Type B pancreatic cell (in vitro differentiated cells): ENCODE data around the gene MEX3D. TPM values are rescaled to one million over a fixed set of nuclear protein-coding genes. Genes with fewer than 3 reads are reported as not detected.

Experiments
- DNase-seq: peaks from one replicate; pipeline ENCODE4 v3.0.0; 2021; ENCODE audit warnings: mixed read lengths; ENCODE audit not compliant: unreplicated experiment; ENCODE audit errors: extremely low spot score
- H3K27ac Mint-ChIP-seq: 2 replicates; pipeline ENCODE4 v1.8.0; 2021; ENCODE audit warnings: mild to moderate bottlenecking, mixed read lengths
- H3K27me3 Mint-ChIP-seq: 2 replicates; pipeline ENCODE4 v1.8.0; 2021; ENCODE audit warnings: mixed read lengths
- H3K36me3 Mint-ChIP-seq: 2 replicates; pipeline ENCODE4 v1.8.0; 2021; ENCODE audit warnings: mixed read lengths
- H3K4me1 Mint-ChIP-seq: one replicate; pipeline ENCODE4 v1.8.0; 2021; ENCODE audit warnings: mixed read lengths; ENCODE audit not compliant: unreplicated experiment
- H3K4me3 Mint-ChIP-seq: 2 replicates; pipeline ENCODE4 v1.8.0; 2021; ENCODE audit warnings: mild to moderate bottlenecking, mixed read lengths
- H3K9me3 Mint-ChIP-seq: 2 replicates; pipeline ENCODE4 v1.8.0; 2021; ENCODE audit warnings: mixed read lengths
- CTCF ChIP-seq: fragments of 200-600 bp; sonication (generic); conservative IDR thresholded peaks from 2 replicates; pipeline ENCODE4 v1.5.0; 2021; ENCODE audit warnings: antibody characterized with exemption, mild to moderate bottlenecking
- total RNA-seq: library from RNA; stranded (reverse); gene quantifications from 2 replicates; pipeline ENCODE4 v1.2.1, GENCODE V29; 2021; ENCODE audit warnings: low replicate concordance

The MEX3D gene
- total RNA-seq, 1 donor from 2014 or later, result 82.0 TPM

GRCh38 chr19:1601613-1602064 is 33.5 kb upstream of the MEX3D start:
- Mint-ChIP-seq H3K27ac (peak overlapping the region; percentile 23), H3K9me3 (no peaks in the 10 kb centered on the region), H3K27me3 (no peaks in the 10 kb centered on the region), H3K4me3 (peak overlapping the region; percentile 39), H3K36me3 (no peaks in the 10 kb centered on the region), H3K4me1 (peaks cover 16% of the 10 kb centered on the region)
- DNase-seq, result no peak
- peak; percentile 49 for TF ChIP-seq CTCF

- TF ChIP-seq CTCF, result no peak
- DNase-seq, result no peak
- Mint-ChIP-seq H3K9me3 (no peaks in the 10 kb centered on the region), H3K27me3 (no peaks in the 10 kb centered on the region), H3K4me1 (peaks cover 8% of the 10 kb centered on the region), H3K4me3 (no peak overlapping the region), H3K36me3 (no peaks in the 10 kb centered on the region), H3K27ac (no peak overlapping the region)
Measured at GRCh38 chr19:1599460-1599846, 31.3 kb upstream of the MEX3D start.

GRCh38 chr19:1598777-1599459 is 30.8 kb upstream of the MEX3D start:
- H3K4me1 Mint-ChIP-seq, result peaks cover 8% of the 10 kb centered on the region
- H3K36me3 Mint-ChIP-seq, result no peaks in the 10 kb centered on the region
- H3K27me3 Mint-ChIP-seq, result no peaks in the 10 kb centered on the region
- no peak overlapping the region for H3K27ac Mint-ChIP-seq
- no peaks in the 10 kb centered on the region for H3K9me3 Mint-ChIP-seq
- TF ChIP-seq CTCF, result no peak
- no peak overlapping the region for H3K4me3 Mint-ChIP-seq
- no peak for DNase-seq

- H3K4me3 Mint-ChIP-seq, result peak overlapping the region; percentile 93
- H3K9me3 Mint-ChIP-seq, result no peaks in the 10 kb centered on the region
- no peaks in the 10 kb centered on the region for H3K36me3 Mint-ChIP-seq
- peaks cover 9% of the 10 kb centered on the region for H3K4me1 Mint-ChIP-seq
- H3K27ac Mint-ChIP-seq, result peak overlapping the region; percentile 79
- no peak for DNase-seq
- no peaks in the 10 kb centered on the region for H3K27me3 Mint-ChIP-seq
- TF ChIP-seq CTCF, result no peak
Measured at GRCh38 chr19:1593501-1593772, 25.3 kb upstream of the MEX3D start.

- Mint-ChIP-seq H3K9me3 (no peaks in the 10 kb centered on the region), H3K27ac (peak within 1 kb of the TSS; percentile 94), H3K27me3 (no peaks in the 10 kb centered on the region), H3K4me3 (peak within 1 kb of the TSS; percentile 93), H3K36me3 (no peaks in the 10 kb centered on the region), H3K4me1 (peaks cover 9% of the 10 kb centered on the region)
- no peak for TF ChIP-seq CTCF
- DNase-seq, result peak; percentile 94
Measured at GRCh38 chr19:1592755-1593500, 24.8 kb upstream of the MEX3D start, which contains the start of gene MBD3. Gene MBD3, minus strand, starts transcription at chr19:1592865. Its CDS starts 234 bp downstream, at chr19:1592631.
